GM21360 (cell line): ENCODE measurements around the gene GZMM.
A peak's percentile ranks its signal among the peaks of the same experiment; 100 is the strongest.

Experiments used
- ATAC-seq: cut with Tn5 transposase; IDR thresholded peaks from one replicate; pipeline ENCODE4 v1.9.1; 2021; ENCODE audit warnings: mild to moderate bottlenecking, moderate library complexity; ENCODE audit not compliant: unreplicated experiment

Gene GZMM

GRCh38 chr19:511101-511851, 32.6 kb upstream of the GZMM start:
- ATAC-seq = no peak

DNA sequence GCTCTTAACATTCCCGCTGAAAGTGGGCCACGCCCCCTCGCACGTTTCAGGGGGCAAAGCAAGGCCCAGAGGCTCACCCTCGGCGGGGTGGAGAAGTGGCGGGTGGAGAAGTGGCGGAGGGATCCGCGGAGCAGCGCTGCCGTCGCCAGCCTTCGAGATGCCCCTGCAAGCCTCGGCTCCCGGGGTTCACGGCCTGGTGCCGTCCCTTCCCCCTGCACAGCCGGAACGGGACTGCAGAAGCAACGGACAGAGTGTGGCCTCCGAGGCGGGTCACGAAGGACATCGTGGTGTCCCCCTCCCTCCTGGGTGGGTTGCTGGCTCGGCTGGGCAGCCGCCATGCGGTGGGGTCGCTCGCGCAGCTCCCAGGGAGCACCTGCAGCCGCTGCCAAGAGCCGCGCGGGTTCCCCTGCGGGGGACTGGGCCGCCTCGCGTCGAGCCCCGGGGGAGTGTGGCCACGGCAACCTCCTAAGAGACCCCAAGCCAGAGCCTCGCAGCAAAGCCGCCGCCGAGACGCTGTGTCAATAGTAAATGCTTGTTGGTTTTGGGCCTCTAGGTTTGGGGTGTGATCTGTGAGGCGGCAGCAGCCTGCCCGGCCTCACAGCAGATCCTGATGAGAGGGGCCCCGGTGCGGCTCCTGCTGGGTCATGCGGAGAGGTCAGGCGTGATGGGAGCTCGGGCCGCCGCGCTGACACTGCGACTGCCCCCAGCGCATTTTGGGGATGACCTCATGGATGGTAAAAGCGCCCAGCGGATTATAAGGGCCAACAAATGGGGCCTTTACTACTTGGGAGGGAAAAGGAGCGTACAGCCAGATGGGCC, 31.1 kb upstream of the GZMM start:
- ATAC-seq = no peak

GRCh38 chr19:513368-514165, 30.3 kb upstream of the GZMM start:
- no peak for ATAC-seq

DNA sequence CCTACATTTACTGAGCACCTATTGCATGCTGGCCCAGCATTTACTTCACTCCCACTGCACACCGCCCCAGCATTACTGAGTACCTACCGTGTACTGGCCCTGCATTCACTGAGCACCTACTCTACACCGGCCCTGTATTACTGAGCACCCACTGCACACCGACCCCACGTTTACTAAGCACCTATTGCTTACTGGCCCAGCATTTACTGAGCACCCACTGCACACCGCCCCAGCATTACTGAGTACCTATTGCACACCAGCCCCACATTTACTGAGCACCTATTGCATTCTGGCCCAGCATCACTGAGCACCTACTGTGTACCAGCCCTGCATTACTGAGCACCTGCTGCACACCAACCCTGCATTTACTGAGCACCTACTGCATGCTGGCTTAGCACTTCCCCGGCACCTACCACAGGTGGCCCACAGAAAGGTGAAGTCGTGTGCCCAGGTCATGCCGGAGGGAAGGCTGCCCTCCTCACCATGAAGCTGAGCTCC, 29.6 kb upstream of the GZMM start:
- ATAC-seq = no peak

DNA sequence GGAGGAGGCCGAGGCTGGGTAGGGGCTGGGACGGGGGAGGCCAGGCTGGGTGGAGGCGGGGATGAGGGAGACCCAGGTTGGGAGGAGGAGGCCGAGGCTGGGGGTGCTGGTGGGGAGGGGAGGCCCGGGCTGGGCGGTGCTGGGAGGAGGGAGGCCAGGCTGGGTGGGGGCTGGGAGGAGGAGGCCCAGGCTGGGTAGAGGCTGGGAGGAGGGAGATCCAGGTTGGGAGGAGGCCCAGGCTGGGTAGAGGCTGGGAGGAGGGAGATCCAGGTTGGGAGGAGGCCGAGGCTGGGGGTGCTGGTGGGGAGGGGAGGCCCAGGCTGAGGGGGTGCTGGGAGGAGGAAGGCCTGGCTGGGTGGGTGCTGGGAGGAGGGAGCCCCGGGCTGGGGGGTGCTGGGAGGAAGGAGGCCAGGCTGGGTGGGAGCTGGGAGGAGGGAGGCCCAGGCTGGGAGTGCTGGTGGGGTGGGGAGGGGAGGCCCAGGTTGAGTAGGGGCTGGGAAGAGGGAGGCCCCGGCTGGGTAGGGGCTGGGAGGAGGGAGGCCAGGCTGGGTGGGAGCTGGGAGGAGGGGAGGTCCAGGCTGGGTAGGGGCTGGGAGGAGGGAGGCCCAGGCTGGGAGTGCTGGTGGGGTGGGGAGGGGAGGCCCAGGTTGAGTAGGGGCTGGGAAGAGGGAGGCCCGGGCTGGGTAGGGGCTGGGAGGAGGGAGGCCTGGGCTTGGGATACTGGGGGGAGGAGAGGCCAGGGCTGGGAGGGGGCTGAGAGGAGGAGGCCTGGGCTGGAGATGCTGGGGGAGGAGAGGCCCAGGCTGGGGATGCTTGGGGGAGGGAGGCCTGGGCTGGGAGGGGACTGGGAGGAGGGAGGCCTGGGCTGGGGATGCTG, 25.9 kb upstream of the GZMM start:
- no peak for ATAC-seq

DNA sequence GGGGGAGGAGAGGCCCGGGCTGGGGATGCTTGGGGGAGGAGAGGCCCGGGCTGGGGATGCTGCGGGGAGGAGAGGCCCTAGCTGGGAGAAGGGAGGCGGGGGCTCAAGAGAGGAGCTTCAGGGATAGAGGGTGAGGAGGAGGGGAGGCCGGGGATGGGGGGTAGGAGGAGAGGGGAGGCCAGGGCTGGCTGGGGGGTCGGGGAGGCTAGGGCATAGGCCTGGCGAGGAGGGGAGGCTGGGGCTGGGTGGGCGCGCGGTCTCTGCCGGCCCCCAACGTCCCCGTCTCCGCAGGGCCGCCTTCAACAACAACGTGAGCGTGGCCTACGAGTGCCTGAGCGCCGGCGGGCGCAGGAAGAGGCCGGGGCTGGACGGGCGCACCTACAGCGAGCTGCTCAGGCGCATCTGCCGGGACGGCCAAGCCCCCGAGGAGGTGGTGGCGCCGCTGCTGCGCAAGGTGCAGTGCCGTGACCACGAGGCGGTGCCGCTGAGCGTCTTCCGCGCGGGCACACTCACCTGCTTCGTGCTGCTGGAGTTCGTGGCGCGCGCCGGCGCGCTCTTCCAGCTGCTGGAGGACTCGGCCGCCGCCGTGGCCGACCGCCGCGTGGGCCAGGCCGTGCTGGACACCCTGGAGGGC, 25.1 kb upstream of the GZMM start:
- ATAC-seq = no peak

DNA sequence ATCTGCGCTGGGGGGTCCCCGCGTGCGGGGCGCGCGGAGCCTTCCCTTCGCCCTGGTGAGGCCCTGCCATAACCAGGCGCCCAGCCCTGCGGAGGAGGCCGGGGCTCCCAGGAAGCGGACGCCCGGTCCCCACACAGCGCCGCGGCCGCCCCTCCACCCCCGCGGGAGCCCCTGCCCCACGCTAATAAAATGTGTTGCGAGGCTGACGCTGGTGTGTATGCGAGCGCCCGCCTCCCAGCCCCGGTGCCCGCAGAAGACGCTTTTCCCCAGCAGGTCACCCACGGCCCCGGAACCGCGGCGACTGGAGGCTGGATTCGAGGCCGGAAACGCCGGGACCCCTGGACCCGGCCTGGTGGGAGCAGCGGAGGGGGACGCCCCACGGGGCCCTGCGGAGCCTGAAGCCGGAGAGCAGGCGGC, 24.4 kb upstream of the GZMM start:
- no peak for ATAC-seq

- ATAC-seq = no peak
Measured at GRCh38 chr19:522726-523125, 21.1 kb upstream of the GZMM start.

GRCh38 chr19:524062-524674, 19.7 kb upstream of the GZMM start:
- ATAC-seq = no peak

- no peak for ATAC-seq
Measured at GRCh38 chr19:525029-525428, 18.8 kb upstream of the GZMM start.

DNA sequence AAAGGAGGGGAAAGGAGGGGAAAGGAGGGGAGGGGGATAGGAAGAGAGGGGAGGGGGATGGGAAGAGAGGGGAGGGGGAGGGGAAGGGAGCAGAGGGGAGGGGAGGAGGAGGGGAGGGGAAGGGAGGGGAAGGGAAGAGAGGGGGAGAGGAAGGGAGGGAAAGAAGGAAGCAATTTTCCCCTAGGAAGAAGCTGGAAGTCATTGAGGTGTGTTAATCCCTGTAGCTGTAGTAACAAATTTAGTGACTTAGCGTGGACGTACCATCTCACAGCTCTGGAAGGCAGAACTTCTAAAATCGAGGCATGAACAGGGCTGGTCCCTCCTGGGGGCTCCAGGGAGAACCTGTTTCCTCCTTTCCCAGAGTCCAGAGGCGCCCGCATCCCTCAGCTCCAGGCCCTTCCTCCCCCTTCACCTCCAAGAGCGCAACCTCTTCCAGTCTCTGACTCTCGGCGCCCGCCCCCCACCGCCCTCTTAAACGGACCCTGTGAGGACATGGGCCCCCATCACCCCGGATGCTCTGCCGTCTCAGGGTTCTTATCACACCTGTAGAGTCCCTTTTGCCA, 17.9 kb upstream of the GZMM start:
- no peak for ATAC-seq

DNA sequence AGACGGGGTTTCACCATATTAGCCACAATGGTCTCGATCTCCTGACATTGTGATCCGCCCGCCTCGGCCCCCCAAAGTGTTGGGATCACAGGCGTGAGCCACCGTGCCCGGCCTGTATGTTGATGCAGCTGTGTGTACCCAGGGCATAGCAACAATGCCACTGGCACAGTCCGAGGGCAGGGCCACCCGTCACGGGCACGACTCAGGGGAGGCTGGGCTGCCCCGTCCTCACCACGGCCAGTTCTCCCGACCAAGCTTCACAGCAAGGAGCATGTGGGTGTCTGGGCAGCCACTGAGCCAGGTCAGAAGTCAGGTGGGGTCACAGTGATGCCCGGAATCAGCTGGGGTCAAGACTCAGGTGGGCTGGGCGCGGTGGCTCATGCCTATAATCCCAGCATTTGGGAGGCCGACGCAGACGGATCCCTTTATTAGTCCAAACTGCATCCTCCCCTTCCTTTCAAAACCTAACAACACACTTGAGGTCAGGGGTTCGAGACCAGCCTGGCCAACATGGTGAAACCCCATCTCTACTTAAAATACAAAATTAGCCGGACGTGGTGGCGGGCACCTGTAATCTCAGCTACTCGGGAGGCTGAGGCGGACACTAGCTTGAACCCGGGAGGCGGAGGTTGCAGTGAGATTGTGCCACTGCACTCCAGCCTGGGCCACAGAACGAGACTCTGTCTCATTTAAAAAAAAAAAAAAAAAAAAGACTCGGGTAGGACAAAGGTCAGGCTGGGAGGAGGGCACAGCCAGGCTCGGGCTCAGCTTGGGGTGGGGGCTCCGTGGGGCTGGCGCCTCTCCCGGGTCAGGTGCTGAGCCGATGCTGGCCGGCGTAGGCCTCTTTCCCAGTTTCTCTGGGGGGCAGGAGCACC, 13.5 kb upstream of the GZMM start:
- ATAC-seq = no peak

DNA sequence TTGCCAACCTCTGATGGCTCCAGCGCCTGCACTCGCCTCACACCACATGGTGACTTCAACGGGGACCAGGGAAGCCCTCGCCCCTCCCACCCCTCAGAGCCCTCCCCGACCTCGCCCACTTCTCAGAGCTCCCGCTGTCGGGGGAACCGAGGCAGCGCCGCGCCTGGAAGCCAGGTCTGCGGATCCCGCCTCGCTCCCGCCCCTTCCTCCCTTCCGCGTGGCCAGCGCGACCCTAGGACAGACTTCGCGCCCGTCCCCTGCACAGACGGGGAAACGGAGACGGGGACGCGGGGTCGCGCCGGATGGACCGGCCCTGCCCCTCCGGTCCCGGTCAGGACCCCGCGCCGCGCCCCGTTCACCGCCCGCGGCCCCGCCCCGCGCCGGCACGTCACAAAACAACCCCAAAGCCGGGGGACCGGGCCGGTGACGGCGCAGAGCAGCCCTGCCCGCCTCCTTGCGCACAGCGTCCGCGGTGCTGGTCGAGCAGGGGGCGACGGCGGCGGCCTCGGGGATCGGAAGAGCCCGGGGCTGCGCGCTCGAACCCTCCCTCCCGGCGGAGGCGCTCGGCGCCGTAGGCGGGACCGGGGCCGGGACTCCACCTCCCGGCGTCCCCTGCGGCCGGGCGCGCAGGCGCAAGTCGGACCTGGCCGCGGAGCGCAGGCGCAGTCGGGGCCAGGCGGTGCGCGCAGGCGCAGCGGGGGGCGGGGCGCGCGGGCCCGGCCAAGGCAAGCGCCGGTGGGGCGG, 12.7 kb upstream of the GZMM start:
- ATAC-seq = peak; percentile 52

DNA sequence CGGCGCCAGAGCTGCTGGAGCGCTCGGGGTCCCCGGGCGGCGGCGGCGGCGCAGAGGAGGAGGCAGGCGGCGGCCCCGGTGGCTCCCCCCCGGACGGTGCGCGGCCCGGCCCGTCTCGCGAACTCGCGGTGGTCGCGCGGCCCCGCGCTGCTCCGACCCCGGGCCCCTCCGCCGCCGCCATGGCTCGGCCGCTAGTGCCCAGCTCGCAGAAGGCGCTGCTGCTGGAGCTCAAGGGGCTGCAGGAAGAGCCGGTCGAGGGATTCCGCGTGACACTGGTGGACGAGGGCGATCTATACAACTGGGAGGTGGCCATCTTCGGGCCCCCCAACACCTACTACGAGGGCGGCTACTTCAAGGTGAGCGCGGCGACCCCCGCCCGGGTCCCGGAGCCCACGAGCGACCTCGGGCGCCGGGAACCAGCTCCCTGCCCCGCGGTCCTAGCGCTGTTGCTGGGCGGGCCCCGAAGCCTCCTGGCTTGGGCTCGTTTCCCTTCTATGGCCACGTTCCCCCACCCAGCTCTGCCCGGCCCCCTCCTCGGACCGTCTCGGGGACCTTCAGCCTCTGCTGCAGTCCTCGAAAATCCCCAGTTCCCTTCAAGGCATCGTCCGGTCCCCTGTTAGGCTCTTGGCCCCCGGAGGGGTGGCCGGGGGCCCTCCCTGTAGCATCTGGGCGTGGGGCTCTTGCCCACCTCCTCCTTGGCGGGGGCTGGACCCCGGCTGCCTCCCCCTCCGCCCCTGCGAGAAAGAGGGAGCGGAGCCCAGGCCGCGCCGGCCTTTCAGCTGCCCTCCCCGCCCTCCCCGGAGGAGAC, 11.9 kb upstream of the GZMM start, which contains the start of gene CDC34:
Gene CDC34, plus strand, starts transcription at position 8 of the 808 bp plus-strand sequence. Its CDS starts 172 bp downstream, at position 180.
- peak; percentile 50 for ATAC-seq

- ATAC-seq = no peak
Measured at GRCh38 chr19:532561-533363, 11.1 kb upstream of the GZMM start.
